Measurements from ENCODE around the gene CORO2A. TPM values are rescaled to one million over a fixed set of nuclear protein-coding genes. Genes with fewer than 3 reads are reported as not detected.
"Not testable (repeated sequence)": the region's sequence is repeated elsewhere in the genome, so short reads cannot be mapped to it uniquely, and the experiment has no call there.

Gene CORO2A
- total and polyA plus RNA-seq, 8 donors, result 0.20 to 1.3 (median 0.60) TPM

GRCh38 chr9:98130576-98131228 lies 61.7 kb downstream of the CORO2A start:
- H3K9me3 ChIP-seq, result no peaks in the 10 kb centered on the region
- no peak overlapping the region for H3K27ac ChIP-seq
- H3K4me1 ChIP-seq, result no peaks in the 10 kb centered on the region
- DNase-seq (no peak), FAIRE-seq (no peak), ATAC-seq (no peak)
- H3K27me3 ChIP-seq, result no peaks in the 10 kb centered on the region
- 81 to 84% methylated on average over 13 of the region's 13 CpGs for whole genome bisulfite sequencing, 2 donors
- H3K4me3 ChIP-seq, result no peak overlapping the region
- intact Hi-C loops (cut with DNase I), result no loop called here
- no peak for TF ChIP-seq CTCF (IDR thresholded peaks at IDR 0.05)
- H3K36me3 ChIP-seq, result no peaks in the 10 kb centered on the region

- intact Hi-C loops (cut with DNase I); H3K27me3 ChIP-seq; ATAC-seq; DNase-seq; FAIRE-seq; H3K4me1 ChIP-seq; H3K9me3 ChIP-seq; H3K4me3 ChIP-seq; H3K27ac ChIP-seq; H3K36me3 ChIP-seq: not testable (repeated sequence)
- WGBS, 2 donors, result 87 to 96% methylated on average over 4 of the region's 4 CpGs
Measured at GRCh38 chr9:98130060-98130459, 62.4 kb downstream of the CORO2A start.

GRCh38 chr9:98129451-98129881 lies 63.0 kb downstream of the CORO2A start:
- no peak for FAIRE-seq
- peak in 3 of 4 donors; percentile 18 to 85 (median 63) for ATAC-seq

GRCh38 chr9:98128316-98128715 lies 64.1 kb downstream of the CORO2A start:
- WGBS, 2 donors, result 92 to 93% methylated on average over 16 of the region's 16 CpGs
- H3K27ac ChIP-seq, result no peak overlapping the region
- FAIRE-seq, result no peak

More at GRCh38 chr9:98129451-98129881, 63.0 kb downstream of the CORO2A start:
- no peak overlapping the region for H3K4me3 ChIP-seq
- no peak for DNase-seq
- H3K27ac ChIP-seq, result no peak overlapping the region
- TF ChIP-seq CTCF (IDR thresholded peaks at IDR 0.05), result no peak
- no peaks in the 10 kb centered on the region for H3K4me1 ChIP-seq
- WGBS, 2 donors, result 84 to 85% methylated on average over 10 of the region's 10 CpGs
- no peaks in the 10 kb centered on the region for H3K27me3 ChIP-seq
- no peaks in the 10 kb centered on the region for H3K36me3 ChIP-seq
- H3K9me3 ChIP-seq, result no peaks in the 10 kb centered on the region
- intact Hi-C loops (cut with DNase I), result no loop called here

GRCh38 chr9:98127226-98127625 lies 65.2 kb downstream of the CORO2A start:
- no peaks in the 10 kb centered on the region for H3K4me1 ChIP-seq
- H3K27ac ChIP-seq, result no peak overlapping the region
- no peak for FAIRE-seq
- no peak for ATAC-seq
- H3K4me3 ChIP-seq, result no peak overlapping the region
- intact Hi-C loops (cut with DNase I), result no loop called here
- no peak for TF ChIP-seq CTCF (IDR thresholded peaks at IDR 0.05)
- DNase-seq, result peak in 1 of 6 donors; percentile 55
- H3K27me3 ChIP-seq, result no peaks in the 10 kb centered on the region
- no peaks in the 10 kb centered on the region for H3K36me3 ChIP-seq
- WGBS, 2 donors, result 94 to 99% methylated on average over 8 of the region's 8 CpGs
- H3K9me3 ChIP-seq, result no peaks in the 10 kb centered on the region

More at GRCh38 chr9:98128316-98128715, 64.1 kb downstream of the CORO2A start:
- no peak overlapping the region for H3K4me3 ChIP-seq
- H3K9me3 ChIP-seq, result no peaks in the 10 kb centered on the region
- H3K36me3 ChIP-seq, result no peaks in the 10 kb centered on the region
- DNase-seq, result no peak
- intact Hi-C loops (cut with DNase I), result no loop called here
- no peaks in the 10 kb centered on the region for H3K4me1 ChIP-seq
- TF ChIP-seq CTCF (IDR thresholded peaks at IDR 0.05), result no peak
- no peak for ATAC-seq
- H3K27me3 ChIP-seq, result no peaks in the 10 kb centered on the region
